GM23248 (cell line): ENCODE measurements around the gene DAB1.

Experiments
- EZH2 ChIP-seq: fragments of 200-600 bp; sonication (generic); IDR thresholded peaks from 2 replicates; pipeline ENCODE4 v1.6.1; 2018; ENCODE audit warnings: antibody characterized with exemption, mild to moderate bottlenecking; ENCODE audit not compliant: insufficient read depth, poor library complexity, severe bottlenecking
- EZH2phosphoT487 ChIP-seq: fragments of 200-600 bp; sonication (generic); IDR thresholded peaks from 2 replicates; pipeline ENCODE4 v1.6.1; 2018; ENCODE audit warnings: antibody characterized with exemption, moderate library complexity, mild to moderate bottlenecking, low read depth; ENCODE audit not compliant: insufficient read depth

DNA sequence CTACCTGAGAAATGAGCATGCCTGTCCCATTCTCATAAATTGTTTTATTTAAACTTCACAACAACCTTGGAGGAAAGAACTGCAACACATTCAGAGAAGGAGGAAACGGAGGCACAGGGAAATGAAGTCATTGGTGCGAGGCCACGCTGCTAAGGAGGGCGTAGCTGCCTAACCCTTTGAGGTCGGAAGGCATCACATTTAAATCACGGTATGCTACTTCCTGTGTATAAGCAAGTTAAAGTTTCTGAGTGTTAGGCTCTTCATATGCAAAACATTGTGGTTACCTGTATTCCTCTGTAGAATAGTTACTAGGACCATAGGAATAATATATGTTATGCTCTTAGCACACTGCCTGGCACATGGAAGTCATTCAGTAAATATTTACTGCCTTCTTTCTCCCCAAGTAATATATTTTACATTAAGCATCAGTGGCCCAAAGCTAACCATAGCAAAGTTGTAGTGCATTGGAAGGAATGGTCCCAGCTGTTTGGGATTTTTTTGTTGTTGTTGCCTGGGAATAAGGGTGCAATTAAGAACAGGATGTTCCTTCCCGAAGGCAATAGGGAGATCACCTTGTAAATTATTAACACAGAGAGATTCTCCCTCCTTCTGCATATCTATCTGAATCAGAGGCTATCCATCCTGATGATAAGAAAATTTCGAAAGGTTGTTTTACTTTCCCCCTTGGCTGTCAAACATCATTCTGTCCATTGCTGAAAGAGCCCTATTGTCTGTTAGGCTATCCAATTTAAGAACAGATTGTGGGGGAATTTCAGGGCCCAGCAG is 265.8 kb downstream of the DAB1 start:
- TF ChIP-seq EZH2phosphoT487 (no peak), EZH2 (no peak)
